Measurements from ENCODE around the gene PLIN4.

The PLIN4 gene

GRCh38 chr19:4504891-4505569 is 13.3 kb downstream of the PLIN4 start:
- no peak for DNase-seq (ENCODE audit: low read depth)
- H3K4me3 ChIP-seq (ENCODE audit: low read depth, low read length) = no peak overlapping the region
- TF ChIP-seq CTCF (IDR thresholded peaks at IDR 0.05; ENCODE audit: control insufficient read depth, extremely low read depth, insufficient read depth) = no peak

GRCh38 chr19:4504297-4504701 is 14.0 kb downstream of the PLIN4 start:
- no peak for TF ChIP-seq CTCF (IDR thresholded peaks at IDR 0.05; ENCODE audit: control insufficient read depth, extremely low read depth, insufficient read depth)
- no peak overlapping the region for H3K4me3 ChIP-seq (ENCODE audit: low read depth, low read length)
- no peak for DNase-seq (ENCODE audit: low read depth)

GRCh38 chr19:4503825-4504170 is 14.5 kb downstream of the PLIN4 start:
- no peak for DNase-seq (ENCODE audit: low read depth)
- no peak for TF ChIP-seq CTCF (IDR thresholded peaks at IDR 0.05; ENCODE audit: control insufficient read depth, extremely low read depth, insufficient read depth)
- no peak overlapping the region for H3K4me3 ChIP-seq (ENCODE audit: low read depth, low read length)

- H3K4me3 ChIP-seq (ENCODE audit: low read depth, low read length) = no peak overlapping the region
- no peak for DNase-seq (ENCODE audit: low read depth)
- TF ChIP-seq CTCF (IDR thresholded peaks at IDR 0.05; ENCODE audit: control insufficient read depth, extremely low read depth, insufficient read depth) = no peak
Observed at GRCh38 chr19:4503132-4503824, 15.0 kb downstream of the PLIN4 start.

- H3K4me3 ChIP-seq (ENCODE audit: low read depth, low read length) = no peak overlapping the region
- DNase-seq (ENCODE audit: low read depth) = no peak
- no peak for TF ChIP-seq CTCF (IDR thresholded peaks at IDR 0.05; ENCODE audit: control insufficient read depth, extremely low read depth, insufficient read depth)
Observed at GRCh38 chr19:4502282-4503131, 15.8 kb downstream of the PLIN4 start.

GRCh38 chr19:4501691-4502090 is 16.6 kb downstream of the PLIN4 start:
- H3K4me3 ChIP-seq (ENCODE audit: low read depth, low read length) = no peak overlapping the region
- TF ChIP-seq CTCF (IDR thresholded peaks at IDR 0.05; ENCODE audit: control insufficient read depth, extremely low read depth, insufficient read depth) = no peak
- DNase-seq (ENCODE audit: low read depth) = no peak

All from LNCaP clone FGC (cell line).